ENCODE data around the gene PHF8.

Gene PHF8

DNA sequence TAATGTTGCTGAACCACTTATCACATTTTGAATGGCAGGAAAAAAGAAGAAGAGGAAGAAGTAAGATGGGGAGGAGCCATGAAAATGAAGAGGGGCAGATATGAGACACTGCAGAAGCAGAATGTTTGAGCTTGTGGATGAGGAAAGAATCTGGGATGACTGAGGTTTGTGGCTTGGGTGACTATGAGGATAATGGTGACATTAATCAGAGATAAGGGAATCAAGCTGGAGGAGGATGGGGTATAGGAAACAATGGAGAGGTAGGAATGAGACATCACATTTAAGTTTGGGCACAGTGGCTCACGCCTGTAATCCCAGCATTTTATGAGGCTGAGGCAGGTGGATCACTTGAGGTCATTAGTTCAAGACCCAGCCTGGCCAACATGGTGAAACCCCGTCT is 19.1 kb upstream of the PHF8 start:
- Mint-ChIP-seq H3K4me1 (no peaks in the 10 kb centered on the region), H3K27ac (no peak overlapping the region), H3K9me3 (peaks cover 15% of the 10 kb centered on the region), H3K4me3 (no peak overlapping the region), H3K36me3 (ENCODE audit: low read depth) (peaks cover 10% of the 10 kb centered on the region), H3K27me3 (ENCODE audit: low read depth) (no peaks in the 10 kb centered on the region)
- TF ChIP-seq, protein P1, sequence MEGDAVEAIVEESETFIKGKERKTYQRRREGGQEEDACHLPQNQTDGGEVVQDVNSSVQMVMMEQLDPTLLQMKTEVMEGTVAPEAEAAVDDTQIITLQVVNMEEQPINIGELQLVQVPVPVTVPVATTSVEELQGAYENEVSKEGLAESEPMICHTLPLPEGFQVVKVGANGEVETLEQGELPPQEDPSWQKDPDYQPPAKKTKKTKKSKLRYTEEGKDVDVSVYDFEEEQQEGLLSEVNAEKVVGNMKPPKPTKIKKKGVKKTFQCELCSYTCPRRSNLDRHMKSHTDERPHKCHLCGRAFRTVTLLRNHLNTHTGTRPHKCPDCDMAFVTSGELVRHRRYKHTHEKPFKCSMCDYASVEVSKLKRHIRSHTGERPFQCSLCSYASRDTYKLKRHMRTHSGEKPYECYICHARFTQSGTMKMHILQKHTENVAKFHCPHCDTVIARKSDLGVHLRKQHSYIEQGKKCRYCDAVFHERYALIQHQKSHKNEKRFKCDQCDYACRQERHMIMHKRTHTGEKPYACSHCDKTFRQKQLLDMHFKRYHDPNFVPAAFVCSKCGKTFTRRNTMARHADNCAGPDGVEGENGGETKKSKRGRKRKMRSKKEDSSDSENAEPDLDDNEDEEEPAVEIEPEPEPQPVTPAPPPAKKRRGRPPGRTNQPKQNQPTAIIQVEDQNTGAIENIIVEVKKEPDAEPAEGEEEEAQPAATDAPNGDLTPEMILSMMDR (IDR thresholded peaks at IDR 0.05; ENCODE audit: unreplicated experiment in 3 of 3): no peak

GRCh38 chrX:54049801-54050200 is 5.5 kb upstream of the PHF8 start:
- Mint-ChIP-seq H3K27me3 (ENCODE audit: low read depth) (no peaks in the 10 kb centered on the region), H3K27ac (no peak overlapping the region), H3K4me1 (peaks cover 6% of the 10 kb centered on the region), H3K36me3 (ENCODE audit: low read depth) (peaks cover 18% of the 10 kb centered on the region), H3K4me3 (no peak overlapping the region), H3K9me3 (peaks cover 6% of the 10 kb centered on the region)
- TF ChIP-seq, protein P1 (IDR thresholded peaks at IDR 0.05; ENCODE audit: unreplicated experiment in 3 of 3): no peak

DNA sequence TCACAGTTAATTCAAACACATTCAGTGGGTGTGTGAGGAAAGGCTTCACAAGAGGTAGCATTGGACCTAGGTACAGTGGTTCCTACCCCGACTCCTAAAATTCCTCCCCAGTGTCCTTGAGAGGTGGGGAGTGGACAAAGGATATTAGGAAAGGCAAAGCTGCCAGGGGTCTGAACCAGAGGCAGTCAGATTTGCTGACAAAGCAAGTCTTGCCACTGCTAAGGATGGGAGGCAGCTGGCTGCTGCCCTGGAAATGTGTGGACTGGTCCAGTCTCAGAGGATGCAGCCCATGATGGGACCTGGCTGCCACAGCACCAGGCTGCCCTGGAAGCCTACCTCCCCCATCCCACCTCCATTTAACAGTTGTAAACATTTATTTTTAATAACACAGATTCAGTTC is 4.1 kb upstream of the PHF8 start:
- TF ChIP-seq, protein P1 (IDR thresholded peaks at IDR 0.05; ENCODE audit: unreplicated experiment in 3 of 3): no peak
- no peak overlapping the region for H3K4me3 Mint-ChIP-seq
- peaks cover 13% of the 10 kb centered on the region for H3K36me3 Mint-ChIP-seq (ENCODE audit: low read depth)
- H3K27ac Mint-ChIP-seq: peak overlapping the region in 2 of 3 experiments; percentile 46 to 54
- H3K9me3 Mint-ChIP-seq: peaks cover 8% of the 10 kb centered on the region
- peaks cover 6% of the 10 kb centered on the region for H3K4me1 Mint-ChIP-seq
- H3K27me3 Mint-ChIP-seq (ENCODE audit: low read depth): no peaks in the 10 kb centered on the region

- Mint-ChIP-seq H3K4me3 (peak overlapping the region; percentile 95 to 99 (median 98)), H3K4me1 (peaks cover 6% of the 10 kb centered on the region), H3K27me3 (ENCODE audit: low read depth) (no peaks in the 10 kb centered on the region), H3K27ac (peak overlapping the region; percentile 96 to 100 (median 100)), H3K36me3 (ENCODE audit: low read depth) (peaks cover 7% of the 10 kb centered on the region), H3K9me3 (peaks cover 9% of the 10 kb centered on the region)
- TF ChIP-seq, protein P1 (IDR thresholded peaks at IDR 0.05; ENCODE audit: unreplicated experiment in 3 of 3): no peak
Measured at GRCh38 chrX:54045563-54046228, 1.4 kb upstream of the PHF8 start.

DNA sequence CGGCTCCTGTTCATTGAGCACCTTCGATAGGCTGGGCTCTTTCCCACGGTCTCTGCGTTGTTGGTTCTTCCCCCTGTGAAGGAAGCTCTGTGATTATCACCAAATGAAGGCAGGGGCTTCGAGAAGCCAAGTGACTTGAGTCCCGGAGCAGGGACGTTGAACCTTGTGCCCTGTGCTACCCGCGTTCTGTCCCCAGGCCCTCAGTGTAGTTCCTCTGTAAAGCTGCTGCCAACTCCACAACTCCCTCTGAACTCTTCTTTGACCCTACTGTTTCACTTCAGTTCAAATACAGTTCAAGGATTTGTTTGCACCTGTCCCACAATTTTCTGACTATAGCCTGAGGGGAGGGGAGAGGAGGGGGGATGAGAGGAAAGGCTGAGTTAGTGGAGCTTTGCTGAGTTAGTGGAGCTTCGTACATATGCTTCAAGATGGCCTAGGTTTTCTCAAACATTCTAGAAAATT is 635 bp upstream of the PHF8 start:
- TF ChIP-seq, protein P1 (IDR thresholded peaks at IDR 0.05; ENCODE audit: unreplicated experiment in 3 of 3): no peak
- Mint-ChIP-seq H3K36me3 (ENCODE audit: low read depth) (peaks cover 12% of the 10 kb centered on the region), H3K4me3 (peak overlapping the region; percentile 95 to 99 (median 98)), H3K4me1 (peaks cover 6% of the 10 kb centered on the region), H3K27ac (peak overlapping the region; percentile 96 to 100 (median 100)), H3K9me3 (peaks cover 9% of the 10 kb centered on the region), H3K27me3 (ENCODE audit: low read depth) (no peaks in the 10 kb centered on the region)
